Astrocyte of the cerebellum (primary cell): Measurements from ENCODE around the gene SMPD3.
A peak's percentile ranks its signal among the peaks of the same experiment; 100 is the strongest.

ENCODE experiments used
- DNase-seq: peaks from one replicate; pipeline ENCODE4 v3.0.0-alpha.2; 2011; ENCODE audit warnings: low read depth
- H3K4me3 ChIP-seq: 2 replicates; pipeline ENCODE4 v1.5.1; 2011; ENCODE audit warnings: mild to moderate bottlenecking, low read depth, low read length, moderate library complexity
- in situ Hi-C: cut with HindIII; loops from 2 replicates; pipeline ENCODE4 v1.10.0; 2017; ENCODE audit warnings: low sequenced_read_pairs
- TF ChIP-seq, protein P1 (sequence below): IDR thresholded peaks from 2 replicates; pipeline ENCODE4 v1.5.1; 2012; ENCODE audit warnings: low read length, low read depth, moderate library complexity, mild to moderate bottlenecking; ENCODE audit errors: missing control alignments

SMPD3 gene

GRCh38 chr16:68399456-68399855 is 48.9 kb downstream of the SMPD3 start:
- no peak overlapping the region for H3K4me3 ChIP-seq
- in situ Hi-C loops: loop anchor here (5.0 kb wide), 1 partner anchor 82 kb away; no protein-coding TSS in a partner anchor
- TF ChIP-seq, protein P1, sequence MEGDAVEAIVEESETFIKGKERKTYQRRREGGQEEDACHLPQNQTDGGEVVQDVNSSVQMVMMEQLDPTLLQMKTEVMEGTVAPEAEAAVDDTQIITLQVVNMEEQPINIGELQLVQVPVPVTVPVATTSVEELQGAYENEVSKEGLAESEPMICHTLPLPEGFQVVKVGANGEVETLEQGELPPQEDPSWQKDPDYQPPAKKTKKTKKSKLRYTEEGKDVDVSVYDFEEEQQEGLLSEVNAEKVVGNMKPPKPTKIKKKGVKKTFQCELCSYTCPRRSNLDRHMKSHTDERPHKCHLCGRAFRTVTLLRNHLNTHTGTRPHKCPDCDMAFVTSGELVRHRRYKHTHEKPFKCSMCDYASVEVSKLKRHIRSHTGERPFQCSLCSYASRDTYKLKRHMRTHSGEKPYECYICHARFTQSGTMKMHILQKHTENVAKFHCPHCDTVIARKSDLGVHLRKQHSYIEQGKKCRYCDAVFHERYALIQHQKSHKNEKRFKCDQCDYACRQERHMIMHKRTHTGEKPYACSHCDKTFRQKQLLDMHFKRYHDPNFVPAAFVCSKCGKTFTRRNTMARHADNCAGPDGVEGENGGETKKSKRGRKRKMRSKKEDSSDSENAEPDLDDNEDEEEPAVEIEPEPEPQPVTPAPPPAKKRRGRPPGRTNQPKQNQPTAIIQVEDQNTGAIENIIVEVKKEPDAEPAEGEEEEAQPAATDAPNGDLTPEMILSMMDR: no peak
- no peak for DNase-seq

DNA sequence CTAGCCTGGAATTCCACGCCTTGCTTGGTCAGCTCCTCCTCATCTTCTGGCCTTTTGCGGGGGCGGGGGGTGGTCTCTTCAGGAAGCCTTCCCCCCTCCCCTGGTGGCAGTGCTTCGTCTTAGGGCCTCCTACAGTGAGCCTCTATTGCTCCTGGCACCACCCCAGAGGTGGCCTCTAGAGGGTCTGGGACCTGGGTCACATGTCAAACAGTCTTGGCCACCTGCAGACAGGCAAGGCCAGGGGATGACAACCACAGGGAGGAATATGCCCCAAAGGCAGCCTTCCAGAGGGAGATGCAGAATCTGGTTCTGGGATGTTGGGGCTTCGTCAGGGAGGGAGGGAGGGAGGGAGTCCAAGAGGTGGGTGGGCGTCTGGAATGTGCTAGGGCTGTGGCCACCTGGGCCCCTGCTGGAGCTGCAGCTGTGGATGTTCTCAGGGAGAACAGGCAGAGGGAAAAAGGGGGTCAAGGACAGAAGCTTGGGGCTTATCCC is 50.6 kb downstream of the SMPD3 start:
- no peak overlapping the region for H3K4me3 ChIP-seq
- TF ChIP-seq, protein P1: no peak
- DNase-seq: no peak
- in situ Hi-C loops: loop anchor here (5.0 kb wide), 1 partner anchor 80 kb away; no protein-coding TSS in a partner anchor

GRCh38 chr16:68396481-68396880 is 51.8 kb downstream of the SMPD3 start:
- DNase-seq: no peak
- TF ChIP-seq, protein P1: peak; percentile 52
- in situ Hi-C loops: loop anchor here (5.0 kb wide), 1 partner anchor 79 kb away; no protein-coding TSS in a partner anchor

GRCh38 chr16:68395815-68396214 is 52.5 kb downstream of the SMPD3 start:
- no peak for DNase-seq
- in situ Hi-C loops: loop anchor here (5.0 kb wide), 1 partner anchor 79 kb away; no protein-coding TSS in a partner anchor
- no peak overlapping the region for H3K4me3 ChIP-seq
- TF ChIP-seq, protein P1: no peak

More at GRCh38 chr16:68396481-68396880, 51.8 kb downstream of the SMPD3 start:
- no peak overlapping the region for H3K4me3 ChIP-seq

DNA sequence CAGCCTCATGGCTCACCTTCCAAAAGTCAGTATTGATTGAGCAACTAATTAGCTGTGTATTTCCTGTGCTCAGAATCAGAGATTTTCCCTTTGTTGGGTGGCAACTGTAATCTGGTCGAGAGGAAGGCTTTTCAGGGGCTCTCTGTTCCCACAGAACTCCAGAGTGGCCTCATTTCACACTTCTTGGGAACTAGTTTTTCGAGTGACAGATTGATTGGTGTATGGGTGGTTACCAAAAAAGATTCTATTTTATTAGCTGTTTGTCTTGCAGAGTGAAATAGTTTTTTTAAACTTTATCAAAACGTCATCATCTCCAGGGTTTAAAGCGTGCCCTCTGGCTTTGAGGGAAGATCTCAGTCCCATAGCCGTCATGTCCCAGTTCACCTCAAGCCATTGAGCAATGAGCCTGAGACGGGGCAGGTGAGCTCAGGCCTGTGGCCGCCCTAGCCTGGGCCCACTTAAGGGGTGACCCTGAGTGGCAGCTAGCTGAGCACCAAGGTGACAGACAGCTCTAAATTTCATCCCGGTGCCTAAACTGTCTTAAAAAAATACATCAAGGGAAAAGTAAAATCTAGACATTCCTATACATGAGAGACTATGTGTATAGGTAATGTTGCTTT is 53.0 kb downstream of the SMPD3 start:
- in situ Hi-C loops: loop anchor here (5.0 kb wide), 1 partner anchor 78 kb away; no protein-coding TSS in a partner anchor
- no peak for DNase-seq
- TF ChIP-seq, protein P1: no peak
- no peak overlapping the region for H3K4me3 ChIP-seq

GRCh38 chr16:68393333-68393732 is 55.0 kb downstream of the SMPD3 start:
- in situ Hi-C loops: no loop called here
- DNase-seq: no peak
- TF ChIP-seq, protein P1: no peak
- H3K4me3 ChIP-seq: no peak overlapping the region
